Measurements from ENCODE around the gene ZNF143.

- TF ChIP-seq POLR2A (IDR thresholded peaks at IDR 0.05; ENCODE audit: low read depth, low read length) (no peak), CTCF (conservative IDR thresholded peaks at IDR 0.05; ENCODE audit: low read depth, low read length) (no peak), RCOR1 (IDR thresholded peaks at IDR 0.05; ENCODE audit: insufficient replicate concordance, low read length) (no peak)
Observed at GRCh38 chr11:9563196-9563730, 102.5 kb downstream of the ZNF143 start.
